Adrenal gland (tissue), 5 donors: ENCODE measurements around the gene ADSS2.

Experiments
- POLR2A ChIP-seq, 2 donors: fragments of 450-650 bp; IDR thresholded peaks; one replicate each; pipeline ENCODE4 v1.6.1; 2017; ENCODE audit warnings: antibody characterized with exemption in 2 of 2, mild to moderate bottlenecking in 2 of 2, moderate library complexity in 1 of 2
- TF ChIP-seq, protein P1 (sequence below), 6 experiments: fragments of 450-650 bp in 4 of 6; fragments of 200-600 bp in 2 of 6; sonication (generic) in 1 of 6; IDR thresholded peaks; 1 replicate in 5 of 6; 2 replicates in 1 of 6; pipeline versions ENCODE4 v1.5.1 to v1.8.0; 2016 to 2021; ENCODE audit warnings: antibody characterized with exemption in 6 of 6, mild to moderate bottlenecking in 2 of 6, moderate library complexity in 1 of 6
- donor health status: DM: no; HTN: no; CAD: no.

DNA sequence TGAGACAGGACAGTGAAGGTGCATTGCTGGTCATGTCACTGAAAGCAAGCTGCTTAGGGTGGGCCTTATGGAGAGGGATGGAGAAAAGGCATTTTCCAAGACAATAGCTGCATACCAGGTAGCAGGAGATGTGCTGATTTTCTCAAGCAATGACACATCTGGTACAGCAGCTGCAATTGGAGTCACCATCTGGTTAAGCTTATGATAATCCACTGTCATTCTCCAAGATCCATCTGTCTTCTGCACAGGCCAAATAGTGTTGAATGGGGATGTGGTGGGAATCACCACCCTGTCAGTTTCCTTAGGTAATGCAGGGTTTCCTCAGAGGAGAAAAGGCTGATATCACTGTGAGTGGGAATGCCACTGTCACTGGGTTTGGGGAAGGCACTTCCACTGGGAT, 54.6 kb downstream of the ADSS2 start:
- TF ChIP-seq, protein P1, sequence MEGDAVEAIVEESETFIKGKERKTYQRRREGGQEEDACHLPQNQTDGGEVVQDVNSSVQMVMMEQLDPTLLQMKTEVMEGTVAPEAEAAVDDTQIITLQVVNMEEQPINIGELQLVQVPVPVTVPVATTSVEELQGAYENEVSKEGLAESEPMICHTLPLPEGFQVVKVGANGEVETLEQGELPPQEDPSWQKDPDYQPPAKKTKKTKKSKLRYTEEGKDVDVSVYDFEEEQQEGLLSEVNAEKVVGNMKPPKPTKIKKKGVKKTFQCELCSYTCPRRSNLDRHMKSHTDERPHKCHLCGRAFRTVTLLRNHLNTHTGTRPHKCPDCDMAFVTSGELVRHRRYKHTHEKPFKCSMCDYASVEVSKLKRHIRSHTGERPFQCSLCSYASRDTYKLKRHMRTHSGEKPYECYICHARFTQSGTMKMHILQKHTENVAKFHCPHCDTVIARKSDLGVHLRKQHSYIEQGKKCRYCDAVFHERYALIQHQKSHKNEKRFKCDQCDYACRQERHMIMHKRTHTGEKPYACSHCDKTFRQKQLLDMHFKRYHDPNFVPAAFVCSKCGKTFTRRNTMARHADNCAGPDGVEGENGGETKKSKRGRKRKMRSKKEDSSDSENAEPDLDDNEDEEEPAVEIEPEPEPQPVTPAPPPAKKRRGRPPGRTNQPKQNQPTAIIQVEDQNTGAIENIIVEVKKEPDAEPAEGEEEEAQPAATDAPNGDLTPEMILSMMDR (IDR thresholded peaks at IDR 0.05), result no peak
- no peak for TF ChIP-seq POLR2A (IDR thresholded peaks at IDR 0.05)
